GM13977 (cell line): Measurements from ENCODE around the gene GRAMD2A.

ENCODE experiments used
- DNase-seq: peaks from one replicate; pipeline ENCODE4 v3.0.0; 2012; ENCODE audit warnings: low spot score
- in situ Hi-C: fragments of 300-500 bp; cut with MboI; formaldehyde crosslinking; loops from one replicate; pipeline ENCODE4 v1.12.0; 2022; ENCODE audit warnings: low sequenced_read_pairs, low pct_unique_long_range_greater_than_20kb, mixed read lengths, inconsistent platforms; ENCODE audit not compliant: unreplicated experiment
- TF ChIP-seq, protein P1 (sequence below): IDR thresholded peaks from 2 replicates; pipeline ENCODE4 v1.5.1; 2012; ENCODE audit warnings: mild to moderate bottlenecking, control low read depth; ENCODE audit not compliant: insufficient read depth; ENCODE audit errors: extremely low read depth, missing control alignments

The GRAMD2A gene

DNA sequence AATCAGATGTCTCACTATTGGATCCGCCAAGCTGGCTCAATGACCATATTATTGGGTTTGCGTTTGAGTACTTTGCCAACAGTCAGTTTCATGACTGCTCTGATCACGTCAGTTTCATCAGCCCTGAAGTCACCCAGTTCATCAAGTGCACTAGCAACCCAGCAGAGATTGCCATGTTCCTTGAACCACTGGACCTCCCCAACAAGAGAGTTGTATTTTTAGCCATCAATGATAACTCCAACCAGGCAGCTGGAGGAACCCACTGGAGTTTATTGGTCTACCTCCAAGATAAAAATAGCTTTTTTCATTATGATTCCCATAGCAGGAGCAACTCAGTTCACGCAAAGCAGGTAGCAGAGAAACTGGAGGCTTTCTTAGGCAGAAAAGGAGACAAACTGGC lies 57.9 kb downstream of the GRAMD2A start:
- in situ Hi-C loops: loop anchor here (10.0 kb wide), 1 partner anchor 335 kb away; no protein-coding TSS in a partner anchor
- DNase-seq: no peak

GRCh38 chr15:72136170-72137051 lies 61.2 kb downstream of the GRAMD2A start:
- in situ Hi-C loops: no loop called here
- TF ChIP-seq, protein P1, sequence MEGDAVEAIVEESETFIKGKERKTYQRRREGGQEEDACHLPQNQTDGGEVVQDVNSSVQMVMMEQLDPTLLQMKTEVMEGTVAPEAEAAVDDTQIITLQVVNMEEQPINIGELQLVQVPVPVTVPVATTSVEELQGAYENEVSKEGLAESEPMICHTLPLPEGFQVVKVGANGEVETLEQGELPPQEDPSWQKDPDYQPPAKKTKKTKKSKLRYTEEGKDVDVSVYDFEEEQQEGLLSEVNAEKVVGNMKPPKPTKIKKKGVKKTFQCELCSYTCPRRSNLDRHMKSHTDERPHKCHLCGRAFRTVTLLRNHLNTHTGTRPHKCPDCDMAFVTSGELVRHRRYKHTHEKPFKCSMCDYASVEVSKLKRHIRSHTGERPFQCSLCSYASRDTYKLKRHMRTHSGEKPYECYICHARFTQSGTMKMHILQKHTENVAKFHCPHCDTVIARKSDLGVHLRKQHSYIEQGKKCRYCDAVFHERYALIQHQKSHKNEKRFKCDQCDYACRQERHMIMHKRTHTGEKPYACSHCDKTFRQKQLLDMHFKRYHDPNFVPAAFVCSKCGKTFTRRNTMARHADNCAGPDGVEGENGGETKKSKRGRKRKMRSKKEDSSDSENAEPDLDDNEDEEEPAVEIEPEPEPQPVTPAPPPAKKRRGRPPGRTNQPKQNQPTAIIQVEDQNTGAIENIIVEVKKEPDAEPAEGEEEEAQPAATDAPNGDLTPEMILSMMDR: no peak
- DNase-seq: no peak

More for the DNA sequence above, 57.9 kb downstream of the GRAMD2A start:
- TF ChIP-seq, protein P1: no peak

DNA sequence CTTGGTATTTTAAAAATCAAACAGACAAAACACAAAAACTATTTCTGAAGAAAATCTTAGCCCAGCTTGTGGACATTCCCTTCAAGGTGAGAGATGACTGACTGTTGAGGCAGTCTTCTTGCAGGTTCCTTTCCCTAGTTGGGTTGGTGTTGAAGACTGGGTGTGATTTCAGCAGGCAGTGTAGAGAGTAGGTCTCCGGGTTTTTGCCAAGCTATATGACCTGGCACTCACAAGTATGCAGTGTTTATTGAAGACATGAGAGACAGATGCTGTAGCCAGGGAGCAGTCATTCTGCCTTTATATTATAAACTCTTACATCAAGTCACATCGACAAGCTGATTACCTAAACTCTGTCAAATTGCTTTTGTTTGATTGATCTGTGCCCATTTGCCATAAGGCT lies 61.9 kb downstream of the GRAMD2A start:
- in situ Hi-C loops: no loop called here
- no peak for DNase-seq
- TF ChIP-seq, protein P1: no peak

DNA sequence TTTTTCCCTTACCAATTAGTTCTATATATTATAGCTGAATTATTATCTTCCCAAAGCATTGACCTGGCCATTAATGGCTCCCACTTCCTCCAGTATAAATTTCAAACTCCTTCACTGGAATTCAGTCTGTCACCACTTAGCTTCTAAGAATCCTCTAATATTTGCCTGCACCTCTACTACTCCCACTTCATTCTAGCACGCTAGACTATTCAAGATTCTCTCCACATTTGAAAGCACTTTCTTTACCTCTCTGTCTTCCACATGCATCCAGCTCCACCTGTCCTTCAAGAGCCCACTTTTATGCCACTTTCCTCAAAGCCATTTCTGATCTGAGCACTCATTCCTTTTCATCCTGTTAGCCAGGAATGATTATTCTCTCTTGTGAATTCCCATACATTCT lies 64.4 kb downstream of the GRAMD2A start:
- DNase-seq: no peak
- TF ChIP-seq, protein P1: no peak
- in situ Hi-C loops: no loop called here

DNA sequence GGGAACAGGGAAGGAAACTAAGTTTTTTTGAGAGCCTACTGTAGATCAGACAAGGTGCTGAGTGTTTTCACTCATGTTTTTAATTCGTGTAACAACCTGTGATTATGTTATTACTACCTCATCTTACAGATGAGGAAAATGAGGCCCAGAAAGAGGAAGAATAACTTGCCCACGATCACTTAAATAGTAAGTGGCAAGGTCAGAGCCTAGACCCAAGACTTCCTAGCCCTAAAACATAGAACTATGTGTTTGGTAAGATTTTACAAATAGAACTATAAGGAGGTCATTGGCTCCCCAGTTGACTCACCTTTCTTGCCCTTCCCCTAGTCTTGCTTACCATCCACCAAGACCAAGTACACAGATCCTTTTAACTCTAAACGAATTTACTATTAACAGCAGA lies 65.7 kb downstream of the GRAMD2A start:
- no peak for DNase-seq
- TF ChIP-seq, protein P1: no peak
- in situ Hi-C loops: no loop called here

- in situ Hi-C loops: no loop called here
- no peak for DNase-seq
- TF ChIP-seq, protein P1: no peak
Observed at GRCh38 chr15:72130272-72130671, 67.3 kb downstream of the GRAMD2A start.
